ENCODE data around the gene TEC. TPM values are rescaled to one million over a fixed set of nuclear protein-coding genes. Genes with fewer than 3 reads are reported as not detected.
"Not testable (repeated sequence)": the region's sequence is repeated elsewhere in the genome, so short reads cannot be mapped to it uniquely, and the experiment has no call there.

TEC gene
- total and polyA plus RNA-seq, 8 donors: 4.5 to 10.6 (median 7.6) TPM

GRCh38 chr4:48187813-48188212 is 81.8 kb downstream of the TEC start:
- ATAC-seq: peak; percentile 73
- intact Hi-C loops (cut with DNase I): no loop called here

DNA sequence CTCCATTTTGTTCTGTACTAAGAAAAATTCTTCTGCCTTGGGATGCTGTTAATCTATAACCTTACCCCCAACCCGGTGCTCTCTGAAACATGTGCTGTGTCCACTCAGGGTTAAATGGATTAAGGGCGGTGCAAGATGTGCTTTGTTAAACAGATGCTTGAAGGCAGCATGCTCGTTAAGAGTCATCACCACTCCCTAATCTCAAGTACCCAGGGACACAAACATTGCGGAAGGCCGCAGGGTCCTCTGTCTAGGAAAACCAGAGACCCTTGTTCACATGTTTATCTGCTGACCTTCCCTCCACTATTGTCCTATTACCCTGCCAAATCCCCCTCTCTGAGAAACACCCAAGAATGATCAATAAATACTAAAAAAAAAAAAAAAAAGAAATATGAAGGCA is 82.6 kb downstream of the TEC start:
- DNase-seq; intact Hi-C loops (cut with DNase I); H3K27me3 ChIP-seq; H3K4me3 ChIP-seq; H3K27ac ChIP-seq; H3K4me1 ChIP-seq; H3K36me3 ChIP-seq; H3K9me3 ChIP-seq: not testable (repeated sequence)
- peak; percentile 27 for ATAC-seq

More at GRCh38 chr4:48187813-48188212, 81.8 kb downstream of the TEC start:
- H3K4me3 ChIP-seq: no peak overlapping the region
- no peaks in the 10 kb centered on the region for H3K36me3 ChIP-seq
- no peaks in the 10 kb centered on the region for H3K9me3 ChIP-seq
- TF ChIP-seq, protein P1, sequence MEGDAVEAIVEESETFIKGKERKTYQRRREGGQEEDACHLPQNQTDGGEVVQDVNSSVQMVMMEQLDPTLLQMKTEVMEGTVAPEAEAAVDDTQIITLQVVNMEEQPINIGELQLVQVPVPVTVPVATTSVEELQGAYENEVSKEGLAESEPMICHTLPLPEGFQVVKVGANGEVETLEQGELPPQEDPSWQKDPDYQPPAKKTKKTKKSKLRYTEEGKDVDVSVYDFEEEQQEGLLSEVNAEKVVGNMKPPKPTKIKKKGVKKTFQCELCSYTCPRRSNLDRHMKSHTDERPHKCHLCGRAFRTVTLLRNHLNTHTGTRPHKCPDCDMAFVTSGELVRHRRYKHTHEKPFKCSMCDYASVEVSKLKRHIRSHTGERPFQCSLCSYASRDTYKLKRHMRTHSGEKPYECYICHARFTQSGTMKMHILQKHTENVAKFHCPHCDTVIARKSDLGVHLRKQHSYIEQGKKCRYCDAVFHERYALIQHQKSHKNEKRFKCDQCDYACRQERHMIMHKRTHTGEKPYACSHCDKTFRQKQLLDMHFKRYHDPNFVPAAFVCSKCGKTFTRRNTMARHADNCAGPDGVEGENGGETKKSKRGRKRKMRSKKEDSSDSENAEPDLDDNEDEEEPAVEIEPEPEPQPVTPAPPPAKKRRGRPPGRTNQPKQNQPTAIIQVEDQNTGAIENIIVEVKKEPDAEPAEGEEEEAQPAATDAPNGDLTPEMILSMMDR (IDR thresholded peaks at IDR 0.05): no peak
- H3K27me3 ChIP-seq: no peaks in the 10 kb centered on the region
- DNase-seq: peak in 1 of 4 donors; percentile 6
- H3K27ac ChIP-seq: no peak overlapping the region
- H3K4me1 ChIP-seq: peaks cover 0 to 9% of the 10 kb centered on the region in 2 donors

- H3K9me3 ChIP-seq; H3K36me3 ChIP-seq; ATAC-seq; H3K4me3 ChIP-seq; H3K4me1 ChIP-seq; H3K27me3 ChIP-seq; intact Hi-C loops (cut with DNase I); H3K27ac ChIP-seq: not testable (repeated sequence)
- DNase-seq: peak in 1 of 4 donors; percentile 50
These were observed 83.2 kb downstream of the TEC start for GRCh38 chr4:48186394-48186793.

GRCh38 chr4:48184882-48185281 is 84.8 kb downstream of the TEC start:
- DNase-seq: no peak
- Histone ChIP-seq H3K9me3 (no peaks in the 10 kb centered on the region), H3K4me3 (no peak overlapping the region), H3K27ac (no peak overlapping the region), H3K36me3 (no peaks in the 10 kb centered on the region), H3K4me1 (peaks cover 0 to 13% of the 10 kb centered on the region in 2 donors), H3K27me3 (no peaks in the 10 kb centered on the region)
- TF ChIP-seq, protein P1 (IDR thresholded peaks at IDR 0.05): no peak
- intact Hi-C loops (cut with DNase I): no loop called here
- ATAC-seq: no peak

GRCh38 chr4:48180234-48180633 is 89.4 kb downstream of the TEC start:
- DNase-seq (no peak), ATAC-seq (no peak)
- Histone ChIP-seq H3K27me3 (no peaks in the 10 kb centered on the region), H3K27ac (no peak overlapping the region), H3K36me3 (no peaks in the 10 kb centered on the region), H3K4me3 (no peak overlapping the region), H3K9me3 (no peaks in the 10 kb centered on the region), H3K4me1 (peaks cover 0 to 4% of the 10 kb centered on the region in 2 donors)
- intact Hi-C loops (cut with DNase I): no loop called here
- TF ChIP-seq, protein P1 (IDR thresholded peaks at IDR 0.05): no peak

- H3K27me3 ChIP-seq: no peaks in the 10 kb centered on the region
- ATAC-seq (no peak), DNase-seq (no peak)
- intact Hi-C loops (cut with DNase I): no loop called here
- peaks cover 0 to 4% of the 10 kb centered on the region in 2 donors for H3K4me1 ChIP-seq
- H3K27ac ChIP-seq: no peak overlapping the region
- no peaks in the 10 kb centered on the region for H3K36me3 ChIP-seq
- TF ChIP-seq, protein P1 (IDR thresholded peaks at IDR 0.05): no peak
- no peak overlapping the region for H3K4me3 ChIP-seq
- H3K9me3 ChIP-seq: no peaks in the 10 kb centered on the region
These were observed 90.7 kb downstream of the TEC start for GRCh38 chr4:48178931-48179330.

Measured in left lung (tissue), 10 donors.